ENCODE data around the gene NVL. TPM values are rescaled to one million over a fixed set of nuclear protein-coding genes. Genes with fewer than 3 reads are reported as not detected.

NVL gene
- total RNA-seq, 1 experiment from 2014 or later = 43.4 TPM

- H3K27ac Mint-ChIP-seq (ENCODE audit: unreplicated experiment) = peak overlapping the region; percentile 77
- TSS peak; percentile 89 for BruUV-seq (replicated peaks)
- H3K27me3 Mint-ChIP-seq (ENCODE audit: unreplicated experiment) = no peaks in the 10 kb centered on the region
- peak; percentile 16 for DNase-seq
- H3K36me3 Mint-ChIP-seq (ENCODE audit: insufficient read depth, unreplicated experiment) = peaks cover 34% of the 10 kb centered on the region
- peaks cover 19% of the 10 kb centered on the region for H3K4me1 Mint-ChIP-seq (ENCODE audit: low read depth, unreplicated experiment)
- no peaks in the 10 kb centered on the region for H3K9me3 Mint-ChIP-seq (ENCODE audit: low read depth, unreplicated experiment)
- peak overlapping the region; percentile 88 for H3K4me3 Mint-ChIP-seq (ENCODE audit: low read depth, unreplicated experiment)
- TF ChIP-seq CTCF (IDR thresholded peaks at IDR 0.05; ENCODE audit: unreplicated experiment) = no peak
- intact Hi-C loops (cut with micrococcal nuclease; ENCODE audit: unreplicated experiment) = no loop called here
- CTCF ChIA-PET = interaction anchor here (0.6 to 1.2 kb wide), 5 partner anchors 12 to 304 kb away, joined by 3 to 6 read pairs (median 5); no protein-coding TSS in a partner anchor
These were observed 147.7 kb downstream of the NVL start for GRCh38 chr1:224182057-224182865.

- peaks cover 19% of the 10 kb centered on the region for H3K4me1 Mint-ChIP-seq (ENCODE audit: low read depth, unreplicated experiment)
- intact Hi-C loops (cut with micrococcal nuclease; ENCODE audit: unreplicated experiment) = no loop called here
- BruUV-seq (replicated peaks) = no TSS peak
- no peaks in the 10 kb centered on the region for H3K9me3 Mint-ChIP-seq (ENCODE audit: low read depth, unreplicated experiment)
- no peak for TF ChIP-seq CTCF (IDR thresholded peaks at IDR 0.05; ENCODE audit: unreplicated experiment)
- no peak for DNase-seq
- no peaks in the 10 kb centered on the region for H3K27me3 Mint-ChIP-seq (ENCODE audit: unreplicated experiment)
- H3K4me3 Mint-ChIP-seq (ENCODE audit: low read depth, unreplicated experiment) = no peak overlapping the region
- H3K27ac Mint-ChIP-seq (ENCODE audit: unreplicated experiment) = peak overlapping the region; percentile 77
- H3K36me3 Mint-ChIP-seq (ENCODE audit: insufficient read depth, unreplicated experiment) = peaks cover 28% of the 10 kb centered on the region
- CTCF ChIA-PET = interaction anchor here (1.2 kb wide), 1 partner anchor 12 kb away, joined by 3 read pairs; no protein-coding TSS in a partner anchor
These were observed 148.5 kb downstream of the NVL start for GRCh38 chr1:224181453-224181810.

GRCh38 chr1:224180783-224181452 lies 149.1 kb downstream of the NVL start:
- Mint-ChIP-seq H3K27me3 (ENCODE audit: unreplicated experiment) (no peaks in the 10 kb centered on the region), H3K36me3 (ENCODE audit: insufficient read depth, unreplicated experiment) (peaks cover 25% of the 10 kb centered on the region), H3K9me3 (ENCODE audit: low read depth, unreplicated experiment) (no peaks in the 10 kb centered on the region), H3K4me3 (ENCODE audit: low read depth, unreplicated experiment) (no peak overlapping the region), H3K27ac (ENCODE audit: unreplicated experiment) (no peak overlapping the region), H3K4me1 (ENCODE audit: low read depth, unreplicated experiment) (peaks cover 19% of the 10 kb centered on the region)
- intact Hi-C loops (cut with micrococcal nuclease; ENCODE audit: unreplicated experiment) = no loop called here
- no peak for TF ChIP-seq CTCF (IDR thresholded peaks at IDR 0.05; ENCODE audit: unreplicated experiment)
- no peak for DNase-seq
- BruUV-seq (replicated peaks) = no TSS peak
- CTCF ChIA-PET = interaction anchor here (1.2 kb wide), 1 partner anchor 11 kb away, joined by 3 read pairs; no protein-coding TSS in a partner anchor

GRCh38 chr1:224178894-224179293 lies 151.1 kb downstream of the NVL start:
- TF ChIP-seq CTCF (IDR thresholded peaks at IDR 0.05; ENCODE audit: unreplicated experiment) = no peak
- Mint-ChIP-seq H3K4me3 (ENCODE audit: low read depth, unreplicated experiment) (no peak overlapping the region), H3K36me3 (ENCODE audit: insufficient read depth, unreplicated experiment) (peaks cover 20% of the 10 kb centered on the region), H3K9me3 (ENCODE audit: low read depth, unreplicated experiment) (no peaks in the 10 kb centered on the region), H3K27ac (ENCODE audit: unreplicated experiment) (no peak overlapping the region), H3K27me3 (ENCODE audit: unreplicated experiment) (no peaks in the 10 kb centered on the region), H3K4me1 (ENCODE audit: low read depth, unreplicated experiment) (peaks cover 11% of the 10 kb centered on the region)
- BruUV-seq (replicated peaks) = no TSS peak
- CTCF ChIA-PET = interaction anchor here (0.7 to 1.6 kb wide), 2 partner anchors 63 to 89 kb away, joined by 3 to 4 read pairs; no protein-coding TSS in a partner anchor
- DNase-seq = no peak
- intact Hi-C loops (cut with micrococcal nuclease; ENCODE audit: unreplicated experiment) = no loop called here
